G401.6 (cell line): Measurements from ENCODE around the gene TEX29.

ENCODE experiments used
- FAIRE-seq: peaks from 2 replicates; lab custom pipeline; 2012; peaks lifted over from hg19 to GRCh38; lab: Jason Lieb, UNC

Gene TEX29

GRCh38 chr13:111291908-111292307 is 28.5 kb upstream of the TEX29 start:
- FAIRE-seq: no peak

- no peak for FAIRE-seq
Observed at GRCh38 chr13:111292710-111293485, 27.5 kb upstream of the TEX29 start.

- no peak for FAIRE-seq
Observed at GRCh38 chr13:111295886-111296285, 24.6 kb upstream of the TEX29 start.

DNA sequence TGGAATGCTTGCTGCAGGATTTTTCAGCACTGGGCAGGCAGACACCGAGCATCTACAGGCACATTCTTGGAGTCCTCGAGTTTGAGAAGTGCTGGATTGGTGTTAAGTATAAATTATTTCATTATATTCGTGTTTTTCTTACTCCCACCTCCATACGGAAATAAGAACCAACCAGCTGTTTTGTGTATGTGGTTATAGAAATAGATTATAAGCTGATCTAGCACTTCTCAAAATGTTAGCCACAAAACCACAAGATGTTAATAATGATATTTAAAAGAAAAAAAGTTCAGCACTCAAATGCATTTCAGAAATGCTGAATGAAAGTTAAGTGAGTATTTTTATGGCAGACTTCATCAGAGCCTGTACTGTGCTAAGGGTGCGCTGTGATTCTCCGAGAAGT is 24.0 kb upstream of the TEX29 start:
- no peak for FAIRE-seq

GRCh38 chr13:111298214-111298975 is 22.0 kb upstream of the TEX29 start:
- FAIRE-seq: no peak

- no peak for FAIRE-seq
Observed at GRCh38 chr13:111302045-111302726, 18.3 kb upstream of the TEX29 start.

GRCh38 chr13:111303559-111303958 is 16.9 kb upstream of the TEX29 start:
- no peak for FAIRE-seq

DNA sequence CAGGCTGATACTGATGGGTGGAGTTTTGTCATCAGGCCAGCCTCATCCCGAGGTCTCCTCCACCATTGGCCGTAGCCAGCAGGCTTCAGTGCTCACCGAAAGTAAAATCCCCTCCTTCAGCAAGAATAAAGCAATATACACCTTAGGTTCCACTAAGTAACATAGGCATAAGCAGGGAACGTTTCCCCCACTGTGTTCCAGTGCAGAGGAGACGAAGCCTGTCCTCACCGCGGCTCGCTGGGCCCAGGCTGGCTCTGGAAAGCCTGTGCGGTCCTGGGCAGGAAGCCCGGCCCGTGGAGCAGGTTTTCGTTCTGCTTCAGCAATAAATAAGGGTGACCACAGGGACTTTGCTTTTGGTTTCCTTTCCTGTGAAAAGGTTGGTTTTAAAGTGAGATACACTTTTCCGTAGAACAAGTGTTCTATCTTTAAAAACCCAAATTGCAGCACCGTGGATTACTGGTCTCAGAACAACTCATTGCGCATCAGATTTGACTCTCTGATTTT is 16.3 kb upstream of the TEX29 start:
- no peak for FAIRE-seq

DNA sequence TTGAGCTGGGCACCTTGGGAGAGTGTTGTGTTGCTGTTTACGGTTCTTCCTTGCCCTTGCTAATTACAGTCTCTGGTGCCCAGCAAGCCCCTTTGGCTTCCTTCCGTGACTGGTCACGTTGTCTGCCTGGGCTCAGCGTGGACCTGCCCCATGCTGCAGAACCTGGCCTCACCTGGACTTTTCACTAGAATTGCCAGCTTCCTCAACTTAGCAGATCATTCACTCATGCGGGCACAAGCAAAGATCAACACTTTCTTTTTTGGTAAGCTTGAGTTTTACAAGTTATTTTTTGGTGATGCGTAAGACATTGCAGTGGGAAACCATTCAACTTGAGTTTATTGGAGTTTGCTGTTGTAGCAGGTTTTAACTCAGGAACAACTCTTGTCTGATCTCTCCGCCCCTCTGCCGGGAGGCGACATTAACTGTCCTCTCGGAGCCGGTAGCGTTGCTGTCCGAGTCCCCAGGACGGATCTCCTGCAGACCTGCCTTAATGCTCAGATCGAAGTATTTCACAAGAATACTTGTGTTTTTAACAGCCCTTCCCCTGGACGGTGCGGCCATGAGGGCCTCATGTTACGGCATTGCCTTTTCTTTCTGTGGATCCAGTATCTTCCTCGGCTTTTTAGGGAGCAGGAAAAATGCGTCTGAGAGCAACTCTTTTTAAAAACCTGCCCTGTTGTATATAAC is 15.7 kb upstream of the TEX29 start:
- no peak for FAIRE-seq

DNA sequence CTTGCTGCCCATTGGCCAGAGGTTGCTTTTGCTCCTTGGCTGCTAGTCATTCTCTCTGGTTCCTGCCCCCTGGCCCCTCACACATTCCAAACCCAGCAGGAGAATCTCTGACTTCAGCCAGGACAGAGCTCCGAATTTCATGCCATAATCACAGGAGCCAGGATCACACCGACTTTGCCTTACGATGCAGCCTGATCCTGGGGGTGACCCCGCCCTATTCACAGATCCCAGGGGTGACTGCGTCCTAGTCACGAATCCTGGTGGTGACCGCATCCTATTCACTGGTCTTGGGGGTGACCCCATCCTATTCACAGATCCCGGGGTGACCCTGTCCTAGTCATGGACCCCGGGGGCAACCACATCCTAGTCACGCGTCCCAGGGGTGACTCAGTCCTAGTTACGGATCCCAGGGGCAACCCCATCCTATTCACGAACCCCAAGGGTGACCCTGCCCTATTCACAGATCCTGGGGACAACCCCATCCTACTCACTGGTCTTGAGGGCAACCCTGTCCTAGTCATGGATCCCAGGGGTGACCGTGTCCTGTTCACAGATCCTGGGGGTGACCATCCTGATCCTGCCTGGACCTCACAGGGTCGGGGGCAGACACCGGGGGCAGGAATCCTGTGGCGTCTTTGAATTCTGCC is 7.4 kb upstream of the TEX29 start:
- FAIRE-seq: no peak

- no peak for FAIRE-seq
Observed at GRCh38 chr13:111313911-111314425, 6.5 kb upstream of the TEX29 start.

DNA sequence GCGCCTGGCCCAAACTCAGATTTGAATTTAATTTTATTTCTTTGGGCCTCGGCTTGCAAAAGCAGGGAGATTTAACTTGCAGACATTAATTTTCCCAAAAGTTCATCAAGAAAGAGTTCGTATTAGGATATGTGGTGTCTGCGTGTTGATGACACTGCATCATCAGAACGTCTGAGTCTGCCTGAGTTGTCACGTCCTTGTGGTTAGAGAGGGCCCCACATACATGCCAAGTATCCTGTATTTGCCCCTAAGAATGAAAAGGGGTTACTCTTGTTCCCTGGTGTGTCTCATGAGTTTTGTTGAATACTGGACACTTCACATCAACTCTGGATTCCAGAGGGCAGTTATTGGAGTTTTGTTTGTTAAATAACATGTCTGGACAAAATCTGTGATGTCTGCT is 5.6 kb upstream of the TEX29 start:
- no peak for FAIRE-seq

GRCh38 chr13:111315347-111315995 is 5.0 kb upstream of the TEX29 start:
- no peak for FAIRE-seq

- FAIRE-seq: no peak
Observed at GRCh38 chr13:111316161-111316730, 4.2 kb upstream of the TEX29 start.

GRCh38 chr13:111317042-111317550 is 3.3 kb upstream of the TEX29 start:
- FAIRE-seq: no peak

- FAIRE-seq: no peak
Observed at GRCh38 chr13:111317571-111318345, 2.7 kb upstream of the TEX29 start.

- FAIRE-seq: no peak
Observed at GRCh38 chr13:111318386-111318785, 2.1 kb upstream of the TEX29 start.

GRCh38 chr13:111319521-111319920 is 921 bp upstream of the TEX29 start:
- FAIRE-seq: no peak

DNA sequence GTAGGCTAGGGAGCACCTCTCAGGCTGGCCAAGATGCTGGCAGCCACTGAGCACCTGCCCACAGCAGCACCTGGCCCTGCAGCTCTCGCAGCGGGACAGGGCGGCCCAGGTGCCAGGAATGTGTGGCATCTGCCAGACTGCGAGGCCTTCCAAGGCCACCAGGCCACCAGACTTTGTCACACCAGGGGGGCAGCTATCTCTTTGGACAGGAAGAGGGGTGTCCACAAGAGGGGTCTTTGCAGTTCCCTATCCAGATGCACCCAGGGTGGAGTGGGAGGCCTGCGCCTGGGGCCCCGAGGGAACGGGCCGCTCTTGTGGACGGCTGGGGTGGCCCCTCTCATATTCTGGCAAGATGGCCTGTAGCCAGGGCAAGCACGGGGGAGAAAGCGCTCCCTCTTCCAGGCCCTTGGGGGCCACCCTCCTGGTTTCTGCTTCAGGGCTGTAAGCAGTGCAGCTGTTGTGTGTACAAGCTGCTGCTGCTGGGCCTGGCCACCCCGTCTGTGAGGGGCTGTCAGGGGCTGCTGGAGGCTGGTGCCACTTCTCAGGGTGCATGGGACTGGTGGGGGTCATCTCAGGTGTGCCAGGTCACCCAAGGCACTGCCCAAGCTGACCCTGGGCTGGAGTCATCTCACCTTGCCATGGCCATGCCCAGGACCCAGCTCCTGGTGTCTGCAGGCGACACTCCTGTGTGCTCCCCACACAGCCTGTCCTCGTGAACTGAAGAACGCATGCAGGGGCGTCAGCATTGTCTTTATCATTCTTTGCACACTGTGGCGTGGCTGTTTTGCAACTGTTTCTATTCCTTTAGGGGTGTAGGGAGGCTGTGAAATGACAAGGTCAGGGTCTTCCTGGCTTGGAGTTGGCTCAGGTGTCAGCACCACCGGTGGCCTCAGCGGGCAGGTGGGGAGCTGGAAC is 1.8 kb downstream of the TEX29 start:
- no peak for FAIRE-seq
